HG03571 (cell line): ENCODE results near the gene RPH3AL.
"Not testable (repeated sequence)": the region's sequence is repeated elsewhere in the genome, so short reads cannot be mapped to it uniquely, and the experiment has no call there.

ENCODE experiments used
- ATAC-seq: cut with Tn5 transposase; IDR thresholded peaks from one replicate; pipeline ENCODE4 v1.9.1; 2021; ENCODE audit not compliant: unreplicated experiment

The RPH3AL gene

GRCh38 chr17:379531-380465 lies 27.2 kb upstream of the RPH3AL start:
- ATAC-seq: no peak

GRCh38 chr17:378068-378467 lies 25.5 kb upstream of the RPH3AL start:
- no peak for ATAC-seq

- ATAC-seq: no peak
Measured at GRCh38 chr17:376936-377863, 24.6 kb upstream of the RPH3AL start.

GRCh38 chr17:373613-374230 lies 21.1 kb upstream of the RPH3AL start:
- no peak for ATAC-seq

GRCh38 chr17:372157-373152 lies 19.8 kb upstream of the RPH3AL start:
- no peak for ATAC-seq

- ATAC-seq: no peak
Measured at GRCh38 chr17:371583-371982, 19.0 kb upstream of the RPH3AL start.

GRCh38 chr17:367656-368055 lies 15.0 kb upstream of the RPH3AL start:
- not testable (repeated sequence) for ATAC-seq

- ATAC-seq: not testable (repeated sequence)
Measured at GRCh38 chr17:366657-367615, 14.3 kb upstream of the RPH3AL start.

- ATAC-seq: no peak
Measured at GRCh38 chr17:364766-365165, 12.2 kb upstream of the RPH3AL start.

- ATAC-seq: no peak
Measured at GRCh38 chr17:364308-364707, 11.7 kb upstream of the RPH3AL start.

- no peak for ATAC-seq
Measured at GRCh38 chr17:362721-363120, 10.1 kb upstream of the RPH3AL start.

- ATAC-seq: no peak
Measured at GRCh38 chr17:360092-360750, 7.6 kb upstream of the RPH3AL start.

GRCh38 chr17:358491-359151 lies 6.0 kb upstream of the RPH3AL start:
- ATAC-seq: no peak

GRCh38 chr17:357644-358043 lies 5.0 kb upstream of the RPH3AL start:
- no peak for ATAC-seq

- ATAC-seq: no peak
Measured at GRCh38 chr17:356671-357434, 4.2 kb upstream of the RPH3AL start.

GRCh38 chr17:354651-355556 lies 2.3 kb upstream of the RPH3AL start:
- ATAC-seq: no peak
